Osteocyte (in vitro differentiated cells): ENCODE data around the gene RNF225. TPM values are rescaled to one million over a fixed set of nuclear protein-coding genes. Genes with fewer than 3 reads are reported as not detected.

Experiments
- DNase-seq: peaks from one replicate; pipeline ENCODE4 v3.0.0; 2021; ENCODE audit warnings: mixed read lengths; ENCODE audit not compliant: unreplicated experiment; ENCODE audit errors: extremely low spot score
- H3K27ac Mint-ChIP-seq: one replicate; pipeline ENCODE4 v1.8.0; 2021; ENCODE audit warnings: mild to moderate bottlenecking, mixed read lengths; ENCODE audit not compliant: unreplicated experiment
- H3K27me3 Mint-ChIP-seq: one replicate; pipeline ENCODE4 v1.8.0; 2021; ENCODE audit warnings: mixed read lengths; ENCODE audit not compliant: unreplicated experiment
- H3K36me3 Mint-ChIP-seq: one replicate; pipeline ENCODE4 v1.8.0; 2021; ENCODE audit warnings: mixed read lengths; ENCODE audit not compliant: unreplicated experiment
- H3K4me1 Mint-ChIP-seq: one replicate; pipeline ENCODE4 v1.8.0; 2021; ENCODE audit warnings: mixed read lengths; ENCODE audit not compliant: unreplicated experiment
- H3K4me3 Mint-ChIP-seq: one replicate; pipeline ENCODE4 v1.8.0; 2021; ENCODE audit warnings: mild to moderate bottlenecking, moderate library complexity, mixed read lengths; ENCODE audit not compliant: unreplicated experiment
- H3K9me3 Mint-ChIP-seq: one replicate; pipeline ENCODE4 v1.8.0; 2021; ENCODE audit warnings: mixed read lengths; ENCODE audit not compliant: unreplicated experiment
- total RNA-seq: library from RNA; stranded (reverse); gene quantifications from 2 replicates; pipeline ENCODE4 v1.2.1, GENCODE V29; 2021
- TF ChIP-seq, protein P1 (sequence below): fragments of 200-600 bp; sonication (generic); IDR thresholded peaks from 2 replicates; pipeline ENCODE4 v1.5.0; 2021; ENCODE audit warnings: antibody characterized with exemption, mild to moderate bottlenecking, moderate library complexity

RNF225 gene
- total RNA-seq, 1 donor from 2014 or later = not detected

DNA sequence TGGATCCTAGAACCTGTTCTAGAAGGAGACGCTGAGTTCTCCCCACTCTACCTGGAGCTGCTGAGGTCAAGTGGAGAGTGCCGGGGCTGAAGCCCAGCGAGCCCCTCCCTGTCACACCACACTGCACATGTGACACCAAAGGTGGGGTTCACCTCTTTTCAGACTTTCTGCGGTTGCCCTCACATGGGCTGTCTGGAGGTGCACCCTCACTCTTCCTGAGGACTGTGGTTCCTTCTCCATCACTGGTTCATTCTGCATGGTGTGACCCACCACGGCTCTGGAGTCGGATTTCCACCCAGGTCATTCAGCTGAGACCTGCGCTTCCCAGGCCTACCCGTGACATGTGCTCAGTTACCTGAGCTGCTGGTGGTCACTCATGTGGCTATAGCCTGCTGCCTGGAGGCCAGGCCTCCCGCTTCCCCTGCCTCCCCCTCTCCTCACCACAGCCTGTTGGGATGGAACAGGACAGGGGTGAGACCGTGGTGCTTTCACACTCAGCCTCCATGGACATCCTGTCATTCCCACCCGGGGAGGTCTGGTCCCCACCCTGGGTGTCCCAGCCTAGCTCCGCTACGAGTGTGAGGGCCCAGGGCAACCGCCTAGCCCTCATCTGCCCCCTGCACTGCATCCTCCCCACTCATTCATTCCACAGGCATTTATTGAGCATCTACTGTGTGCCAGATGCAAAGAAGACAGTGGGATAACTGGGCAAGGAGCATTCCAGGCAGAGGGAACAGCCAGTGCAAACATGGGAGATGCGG, 41.6 kb upstream of the RNF225 start:
- DNase-seq = no peak
- no peaks in the 10 kb centered on the region for H3K27me3 Mint-ChIP-seq
- H3K27ac Mint-ChIP-seq = no peak overlapping the region
- H3K9me3 Mint-ChIP-seq = no peaks in the 10 kb centered on the region
- H3K4me3 Mint-ChIP-seq = no peak overlapping the region
- peaks cover 5% of the 10 kb centered on the region for H3K4me1 Mint-ChIP-seq
- TF ChIP-seq, protein P1, sequence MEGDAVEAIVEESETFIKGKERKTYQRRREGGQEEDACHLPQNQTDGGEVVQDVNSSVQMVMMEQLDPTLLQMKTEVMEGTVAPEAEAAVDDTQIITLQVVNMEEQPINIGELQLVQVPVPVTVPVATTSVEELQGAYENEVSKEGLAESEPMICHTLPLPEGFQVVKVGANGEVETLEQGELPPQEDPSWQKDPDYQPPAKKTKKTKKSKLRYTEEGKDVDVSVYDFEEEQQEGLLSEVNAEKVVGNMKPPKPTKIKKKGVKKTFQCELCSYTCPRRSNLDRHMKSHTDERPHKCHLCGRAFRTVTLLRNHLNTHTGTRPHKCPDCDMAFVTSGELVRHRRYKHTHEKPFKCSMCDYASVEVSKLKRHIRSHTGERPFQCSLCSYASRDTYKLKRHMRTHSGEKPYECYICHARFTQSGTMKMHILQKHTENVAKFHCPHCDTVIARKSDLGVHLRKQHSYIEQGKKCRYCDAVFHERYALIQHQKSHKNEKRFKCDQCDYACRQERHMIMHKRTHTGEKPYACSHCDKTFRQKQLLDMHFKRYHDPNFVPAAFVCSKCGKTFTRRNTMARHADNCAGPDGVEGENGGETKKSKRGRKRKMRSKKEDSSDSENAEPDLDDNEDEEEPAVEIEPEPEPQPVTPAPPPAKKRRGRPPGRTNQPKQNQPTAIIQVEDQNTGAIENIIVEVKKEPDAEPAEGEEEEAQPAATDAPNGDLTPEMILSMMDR = no peak
- peaks cover 10% of the 10 kb centered on the region for H3K36me3 Mint-ChIP-seq

DNA sequence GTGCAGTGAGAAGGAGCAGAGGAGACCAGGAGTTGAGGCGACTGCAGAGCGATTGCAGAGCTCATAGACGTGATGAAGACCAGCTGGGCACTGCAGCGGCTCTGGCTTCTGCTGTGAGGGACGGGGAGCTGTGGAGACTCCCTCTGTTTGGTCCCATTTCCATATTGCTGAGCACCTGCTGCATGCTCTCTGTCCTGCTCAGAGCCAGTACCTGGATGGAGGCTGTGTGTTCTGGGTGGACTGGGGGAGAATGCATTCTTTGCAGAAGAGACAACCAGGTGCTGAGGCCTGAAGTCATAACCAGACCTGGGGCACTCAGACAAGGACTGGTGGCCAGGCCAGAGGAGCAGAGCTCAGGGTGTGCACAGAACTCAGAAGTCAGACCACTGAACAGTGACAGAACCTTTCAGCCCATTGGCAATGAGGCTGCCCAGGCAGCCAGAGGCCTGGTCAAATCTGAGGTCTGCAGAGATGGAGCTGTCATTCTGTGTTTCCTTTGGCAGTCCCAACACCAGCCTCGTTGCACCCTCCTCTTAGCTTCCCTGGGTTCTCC, 40.9 kb upstream of the RNF225 start:
- no peaks in the 10 kb centered on the region for H3K9me3 Mint-ChIP-seq
- H3K27ac Mint-ChIP-seq = no peak overlapping the region
- DNase-seq = no peak
- H3K27me3 Mint-ChIP-seq = no peaks in the 10 kb centered on the region
- H3K36me3 Mint-ChIP-seq = peaks cover 8% of the 10 kb centered on the region
- TF ChIP-seq, protein P1 = no peak
- H3K4me1 Mint-ChIP-seq = peaks cover 2% of the 10 kb centered on the region
- H3K4me3 Mint-ChIP-seq = no peak overlapping the region

DNA sequence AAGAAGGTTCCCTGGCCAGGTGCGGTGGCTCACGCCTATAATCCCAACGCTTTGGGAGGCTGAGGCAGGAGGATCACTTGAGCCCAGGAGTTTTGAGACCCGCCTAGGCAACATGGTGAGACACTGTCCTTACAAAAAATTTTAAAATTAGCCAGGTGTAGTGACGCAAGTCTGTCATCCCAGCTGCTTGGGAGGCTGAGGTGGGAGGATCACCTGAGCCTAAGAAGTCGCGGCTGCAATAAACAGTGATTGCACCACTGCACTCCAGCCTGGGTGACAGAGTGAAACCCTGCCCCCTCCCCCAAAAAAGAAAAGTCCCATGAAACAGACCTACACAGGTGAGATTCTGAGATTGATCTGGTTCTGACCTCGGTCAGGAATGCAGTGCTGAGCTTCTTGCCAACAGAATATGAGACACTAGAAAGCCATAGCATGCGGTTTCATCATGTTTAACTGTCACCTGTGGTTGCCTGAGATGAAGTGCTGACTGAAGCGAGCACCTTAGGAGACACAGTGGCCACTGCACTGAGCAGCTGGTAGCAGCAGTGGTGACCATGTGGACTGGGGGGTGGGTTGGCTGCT, 40.1 kb upstream of the RNF225 start:
- TF ChIP-seq, protein P1 = no peak
- Mint-ChIP-seq H3K4me3 (no peak overlapping the region), H3K9me3 (no peaks in the 10 kb centered on the region), H3K27me3 (no peaks in the 10 kb centered on the region), H3K4me1 (no peaks in the 10 kb centered on the region), H3K36me3 (peaks cover 6% of the 10 kb centered on the region), H3K27ac (no peak overlapping the region)
- DNase-seq = no peak

DNA sequence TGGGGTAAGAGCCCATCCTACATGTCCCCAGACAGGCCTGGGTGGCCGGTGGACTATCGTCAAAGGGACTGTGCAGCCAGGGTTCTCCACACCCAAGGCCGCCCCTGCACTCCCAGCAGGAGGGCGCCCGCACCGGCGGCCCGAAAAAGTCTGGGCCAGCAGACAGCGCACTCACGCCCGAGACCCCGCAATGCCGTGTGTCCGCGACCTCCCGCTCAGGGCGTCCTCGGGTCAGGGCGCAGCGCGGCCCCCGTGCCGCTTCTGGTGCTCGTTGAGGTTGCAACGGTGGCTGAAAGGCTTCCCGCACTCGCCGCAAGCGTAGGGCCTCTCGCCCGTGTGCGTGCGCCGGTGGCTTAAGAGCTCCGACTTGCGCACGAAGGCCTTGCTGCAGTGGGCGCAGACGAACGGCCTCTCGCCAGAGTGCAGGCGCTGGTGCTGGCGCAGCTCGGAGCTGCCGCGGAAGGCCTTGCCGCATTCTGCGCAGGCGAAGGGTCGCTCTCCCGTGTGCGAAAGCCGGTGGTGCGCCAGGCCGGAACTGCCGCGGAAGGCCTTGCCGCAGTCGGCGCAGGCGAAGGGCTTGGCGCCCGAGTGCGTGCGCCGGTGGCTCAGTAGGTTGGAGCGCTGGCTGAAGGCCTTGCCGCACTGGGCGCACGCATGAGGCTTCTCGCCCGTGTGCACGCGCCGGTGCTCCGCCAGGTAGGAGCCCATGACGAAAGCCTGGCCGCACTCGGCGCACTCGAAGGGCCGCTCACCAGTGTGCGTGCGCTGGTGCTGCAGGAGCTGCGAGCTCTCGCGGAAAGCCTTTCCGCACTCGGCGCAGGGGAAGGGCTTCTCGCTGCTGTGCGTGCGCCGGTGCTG, 39.3 kb upstream of the RNF225 start:
- no peak for DNase-seq
- Mint-ChIP-seq H3K27ac (no peak overlapping the region), H3K36me3 (peaks cover 4% of the 10 kb centered on the region)

More for the DNA sequence above, 39.3 kb upstream of the RNF225 start:
- Mint-ChIP-seq H3K9me3 (no peaks in the 10 kb centered on the region), H3K4me3 (no peak overlapping the region), H3K27me3 (no peaks in the 10 kb centered on the region), H3K4me1 (no peaks in the 10 kb centered on the region)
- TF ChIP-seq, protein P1 = no peak
